ENCODE results near the gene CDCP1.

CDCP1 gene

DNA sequence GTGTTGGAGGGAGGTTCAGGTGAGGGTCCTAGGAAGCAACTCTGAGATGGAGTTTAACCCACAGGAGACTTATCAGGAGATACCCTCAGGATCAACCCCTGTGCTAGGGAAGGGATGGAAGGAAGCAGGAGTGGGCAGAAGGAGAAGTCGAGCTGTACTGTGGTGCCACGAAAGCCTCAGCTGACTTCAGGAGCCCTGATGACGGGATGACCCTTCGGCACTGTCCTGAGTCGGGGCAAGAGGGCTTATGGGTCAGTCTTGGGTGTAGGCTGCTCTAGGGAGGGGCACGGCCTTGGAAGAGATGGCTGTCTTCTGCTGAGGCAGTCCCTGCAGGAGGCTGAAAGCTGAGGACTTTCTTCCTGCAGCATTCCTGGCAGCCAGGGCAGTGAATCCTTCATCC, 112.4 kb downstream of the CDCP1 start:
- Histone ChIP-seq H4K20me1 (ENCODE audit: insufficient read depth, low read length) (no peaks in the 10 kb centered on the region), H3K4me2 (ENCODE audit: low read depth, low read length) (peak overlapping the region; percentile 73; the same call in 1 of the 2 replicates), H3K9me2 (replicated peaks; ENCODE audit: insufficient read depth, low read length) (no peaks in the 10 kb centered on the region), H3K4me3 (ENCODE audit: low read length) (no peak overlapping the region), H3K27ac (ENCODE audit: low read length) (peak overlapping the region; percentile 84; the same call in 1 of the 2 replicates), H3F3A (ENCODE audit: insufficient read depth, low read length) (peaks cover 13% of the 10 kb centered on the region), H3K9me3 (replicated peaks; ENCODE audit: insufficient read depth, low read length) (no peaks in the 10 kb centered on the region), H2AFZ (ENCODE audit: low read length) (no peak overlapping the region; the same call in 1 of the 2 replicates), H3K4me1 (ENCODE audit: low read length) (peaks cover 24% of the 10 kb centered on the region), H3K27me3 (replicated peaks; ENCODE audit: insufficient read depth, low read length) (no peaks in the 10 kb centered on the region), H3K9ac (ENCODE audit: low read length) (no peak overlapping the region), H3K79me2 (ENCODE audit: low read length) (no peaks in the 10 kb centered on the region), H3K36me3 (replicated peaks; ENCODE audit: insufficient read depth, low read length) (no peaks in the 10 kb centered on the region)
- TF ChIP-seq, protein P1, sequence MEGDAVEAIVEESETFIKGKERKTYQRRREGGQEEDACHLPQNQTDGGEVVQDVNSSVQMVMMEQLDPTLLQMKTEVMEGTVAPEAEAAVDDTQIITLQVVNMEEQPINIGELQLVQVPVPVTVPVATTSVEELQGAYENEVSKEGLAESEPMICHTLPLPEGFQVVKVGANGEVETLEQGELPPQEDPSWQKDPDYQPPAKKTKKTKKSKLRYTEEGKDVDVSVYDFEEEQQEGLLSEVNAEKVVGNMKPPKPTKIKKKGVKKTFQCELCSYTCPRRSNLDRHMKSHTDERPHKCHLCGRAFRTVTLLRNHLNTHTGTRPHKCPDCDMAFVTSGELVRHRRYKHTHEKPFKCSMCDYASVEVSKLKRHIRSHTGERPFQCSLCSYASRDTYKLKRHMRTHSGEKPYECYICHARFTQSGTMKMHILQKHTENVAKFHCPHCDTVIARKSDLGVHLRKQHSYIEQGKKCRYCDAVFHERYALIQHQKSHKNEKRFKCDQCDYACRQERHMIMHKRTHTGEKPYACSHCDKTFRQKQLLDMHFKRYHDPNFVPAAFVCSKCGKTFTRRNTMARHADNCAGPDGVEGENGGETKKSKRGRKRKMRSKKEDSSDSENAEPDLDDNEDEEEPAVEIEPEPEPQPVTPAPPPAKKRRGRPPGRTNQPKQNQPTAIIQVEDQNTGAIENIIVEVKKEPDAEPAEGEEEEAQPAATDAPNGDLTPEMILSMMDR (IDR thresholded peaks at IDR 0.05; ENCODE audit: low read length), result no peak
- TF ChIP-seq EZH2phosphoT487 (IDR thresholded peaks at IDR 0.05; ENCODE audit: low read length) (no peak), EZH2 (optimal IDR thresholded peaks at IDR 0.05; ENCODE audit: low read depth, low read length) (no peak)
- no peak for DNase-seq

Measured in MM.1S (cell line).